NK-92 treated with Interleukin-12 subunit alpha and Interleukin-12 subunit beta, amount 100 ng/mL, for 24 hours (cell line): ENCODE data around the gene SPDYE6.
"Not testable (repeated sequence)": the region's sequence is repeated elsewhere in the genome, so short reads cannot be mapped to it uniquely, and the experiment has no call there.

Experiments
- DNase-seq: peaks from one replicate; lab custom pipeline; 2025; lab: John Stamatoyannopoulos, UW

SPDYE6 gene, protein sequence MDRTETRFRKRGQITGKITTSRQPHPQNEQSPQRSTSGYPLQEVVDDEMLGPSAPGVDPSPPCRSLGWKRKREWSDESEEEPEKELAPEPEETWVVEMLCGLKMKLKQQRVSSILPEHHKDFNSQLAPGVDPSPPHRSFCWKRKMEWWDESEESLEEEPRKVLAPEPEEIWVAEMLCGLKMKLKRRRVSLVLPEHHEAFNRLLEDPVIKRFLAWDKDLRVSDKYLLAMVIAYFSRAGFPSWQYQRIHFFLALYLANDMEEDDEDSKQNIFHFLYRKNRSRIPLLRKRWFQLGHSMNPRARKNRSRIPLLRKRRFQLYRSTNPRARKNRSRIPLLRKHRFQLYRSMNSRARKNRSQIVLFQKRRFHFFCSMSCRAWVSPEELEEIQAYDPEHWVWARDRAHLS

DNA sequence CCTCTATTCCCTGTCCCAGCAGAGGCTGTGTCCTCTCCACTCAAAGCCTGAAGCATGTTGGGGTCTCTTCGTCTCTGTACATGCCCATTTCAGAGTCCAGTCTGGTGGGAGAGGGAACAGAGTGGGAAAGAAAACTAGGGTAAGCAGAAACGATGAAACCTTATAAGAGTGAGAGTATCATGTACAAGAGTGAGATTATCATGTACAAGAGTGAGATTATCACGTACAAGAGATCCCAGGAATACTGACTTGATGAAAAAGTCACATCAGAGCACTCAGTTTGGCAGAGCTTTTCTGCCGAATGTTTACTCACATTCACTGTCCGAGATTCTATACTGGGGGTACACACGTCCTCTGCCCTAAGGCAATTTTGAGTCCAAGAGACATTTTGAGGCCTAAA, at the start of gene SPDYE6:
SPDYE6 (minus strand) TSS at position 101 of the 400 bp plus-strand sequence. CDS start 421 bp downstream, outside the sequence.
- not testable (repeated sequence) for DNase-seq

DNA sequence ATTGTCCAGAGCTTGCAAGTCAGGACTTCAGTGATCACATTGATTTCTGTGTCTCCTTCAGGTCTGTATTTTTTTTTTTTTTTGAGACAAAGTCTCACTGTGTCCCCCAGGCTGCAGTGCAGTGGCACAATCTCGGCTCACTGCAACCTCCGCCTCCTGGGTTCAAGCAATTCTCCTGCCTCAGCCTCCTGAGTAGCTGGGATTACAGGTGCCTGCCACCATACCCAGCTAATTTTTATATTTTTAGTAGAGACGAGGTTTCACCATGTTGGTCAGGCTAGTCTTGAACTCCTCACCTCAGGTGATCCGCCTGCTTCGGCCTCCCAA, 48.6 kb upstream of the SPDYE6 start:
- not testable (repeated sequence) for DNase-seq

GRCh38 chr7:102404005-102404861, 48.0 kb upstream of the SPDYE6 start:
- DNase-seq: peak; percentile 78

GRCh38 chr7:102403563-102403962, 47.3 kb upstream of the SPDYE6 start:
- no peak for DNase-seq

- no peak for DNase-seq
Measured at GRCh38 chr7:102400360-102400759, 44.1 kb upstream of the SPDYE6 start.

DNA sequence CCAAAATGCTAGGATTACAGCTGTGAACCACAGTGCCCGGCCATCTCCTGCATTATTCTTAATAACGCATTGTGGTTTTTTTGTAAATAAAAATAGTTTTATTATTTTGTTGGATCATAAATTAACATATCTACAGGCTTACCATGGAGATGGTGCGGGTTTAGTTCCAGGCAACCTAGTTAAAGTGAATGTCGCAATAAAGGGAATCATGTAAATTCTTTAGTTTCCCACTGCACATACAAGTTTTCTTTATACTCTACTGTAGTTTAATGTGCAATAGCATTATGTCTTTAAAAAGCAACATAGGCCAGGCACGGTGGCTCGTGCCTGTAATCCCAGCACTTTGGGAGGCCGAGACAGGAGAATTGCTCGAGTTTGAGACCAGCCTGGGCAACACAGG, 42.3 kb upstream of the SPDYE6 start:
- no peak for DNase-seq

GRCh38 chr7:102396710-102397019, 40.4 kb upstream of the SPDYE6 start:
- DNase-seq: no peak

DNA sequence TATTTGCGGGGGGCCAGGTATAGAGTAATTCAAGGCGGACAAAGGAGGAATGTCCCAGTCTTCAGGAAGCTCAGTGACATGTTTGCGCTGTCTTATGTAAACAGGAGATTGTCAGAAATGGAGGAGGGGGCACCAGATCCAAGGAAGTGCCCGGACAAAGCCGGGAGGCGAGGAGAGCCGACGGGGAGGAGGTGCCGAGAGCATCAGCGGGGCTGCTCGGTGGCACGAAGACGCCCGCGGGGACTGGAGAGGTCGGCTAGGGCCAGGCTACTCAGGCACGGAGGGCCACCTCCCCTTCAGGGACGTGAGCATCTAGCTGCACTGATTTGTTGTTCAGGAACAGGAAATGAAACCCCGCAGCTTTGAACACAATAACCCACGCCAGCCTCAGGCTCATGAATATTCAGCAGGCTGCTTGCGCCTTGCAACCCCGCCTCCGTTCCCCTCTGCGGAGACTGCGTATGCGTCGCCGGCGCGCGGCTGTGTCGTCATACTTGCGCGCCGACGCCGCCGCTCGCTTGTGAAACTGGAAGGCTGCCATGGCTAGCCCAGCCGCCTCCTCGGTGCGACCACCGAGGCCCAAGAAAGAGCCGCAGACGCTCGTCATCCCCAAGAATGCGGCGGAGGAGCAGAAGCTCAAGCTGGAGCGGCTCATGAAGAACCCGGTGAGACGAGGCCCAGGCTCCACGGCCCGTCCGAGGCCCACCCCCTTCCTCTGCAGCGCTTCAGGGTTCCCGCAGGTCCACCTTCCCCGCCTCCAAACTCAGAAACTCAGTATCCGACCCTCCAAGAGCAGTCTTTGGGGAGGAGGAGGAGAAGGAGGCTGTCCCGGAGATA, 39.8 kb upstream of the SPDYE6 start, which contains the start of gene PRKRIP1:
PRKRIP1 (plus strand) TSS at position 491 of the 837 bp plus-strand sequence; CDS start at position 540, 49 bp downstream.
- DNase-seq: peak; percentile 82

GRCh38 chr7:102395592-102395872, 39.3 kb upstream of the SPDYE6 start:
- DNase-seq: no peak

GRCh38 chr7:102393467-102393866, 37.2 kb upstream of the SPDYE6 start:
- no peak for DNase-seq

DNA sequence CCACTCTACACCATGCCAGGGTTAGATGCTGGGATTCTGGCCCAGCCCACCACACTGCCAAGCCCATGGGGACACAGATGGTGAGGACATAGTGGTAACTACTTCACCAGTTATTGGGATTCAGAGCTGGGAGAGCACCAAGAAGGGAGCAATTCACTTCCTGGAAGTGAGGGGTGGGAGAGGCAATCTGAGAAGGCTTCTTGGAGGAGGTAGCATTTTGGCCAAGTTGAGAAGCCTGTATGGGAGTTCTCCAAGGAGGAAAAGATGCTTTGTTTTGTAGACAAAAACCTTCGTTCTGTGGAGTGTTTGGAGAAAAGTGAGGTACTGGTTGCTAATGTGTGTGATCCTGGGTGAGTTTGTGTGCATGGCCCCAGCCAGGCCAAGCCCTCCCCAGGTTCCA, 36.1 kb upstream of the SPDYE6 start:
- no peak for DNase-seq

DNA sequence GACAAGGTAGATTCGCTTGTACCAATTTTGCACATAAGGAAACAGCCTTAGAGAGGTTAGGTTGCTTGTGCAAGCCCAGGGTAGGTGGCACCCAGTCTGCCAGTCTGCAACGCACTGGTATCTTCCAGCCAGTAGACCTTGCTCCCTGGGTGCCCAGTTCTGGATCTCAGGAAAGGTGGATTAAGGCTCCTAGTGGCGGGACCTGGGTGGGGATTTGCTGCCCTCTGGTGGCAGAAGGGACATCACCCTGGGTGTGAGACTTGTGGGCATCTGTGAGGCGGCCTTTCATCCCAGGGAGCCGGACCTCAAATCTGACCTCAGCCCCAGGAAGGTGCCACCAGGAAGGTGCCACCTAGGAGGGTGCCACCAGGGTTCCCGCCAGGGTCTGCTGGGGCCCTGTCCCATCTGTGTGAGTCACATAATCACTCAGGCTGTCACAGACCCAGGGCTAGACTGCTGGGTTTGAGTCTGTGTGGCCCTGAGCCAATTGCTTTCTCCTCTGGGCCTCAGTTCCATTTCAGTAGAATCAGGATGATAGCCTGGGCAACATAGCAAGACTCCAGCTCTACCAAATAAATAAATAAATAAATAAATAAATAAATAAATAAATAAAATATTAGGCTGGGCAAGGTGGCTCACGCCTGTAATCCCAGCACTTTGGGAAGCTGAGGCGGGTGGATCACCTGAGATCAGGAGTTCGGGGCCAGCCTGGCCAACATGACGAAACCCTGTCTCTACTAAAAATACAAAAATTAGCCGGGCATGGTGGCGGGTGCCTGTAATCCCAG, 34.6 kb upstream of the SPDYE6 start:
- DNase-seq: peak; percentile 44

- no peak for DNase-seq
Measured at GRCh38 chr7:102389810-102390209, 33.6 kb upstream of the SPDYE6 start.

DNA sequence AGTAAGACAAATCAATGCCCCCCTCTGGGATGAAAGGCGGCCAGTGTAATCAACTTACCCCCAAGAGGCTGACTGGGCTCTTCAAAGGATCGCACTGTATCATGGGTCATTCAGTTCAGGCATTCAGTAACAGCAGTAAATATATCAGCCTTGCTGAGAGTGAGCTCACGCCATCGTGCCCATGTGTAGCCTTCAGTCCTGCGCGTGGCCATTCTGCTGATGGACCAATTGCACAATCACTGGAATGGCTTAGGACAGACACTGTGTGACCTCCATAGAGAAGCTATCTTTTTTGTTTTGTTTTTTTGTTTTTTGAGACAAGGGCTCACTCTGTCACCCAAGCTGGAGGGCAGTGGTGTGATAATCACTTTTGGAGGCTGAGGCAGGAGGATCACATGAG, 30.8 kb upstream of the SPDYE6 start:
- DNase-seq: no peak

DNA sequence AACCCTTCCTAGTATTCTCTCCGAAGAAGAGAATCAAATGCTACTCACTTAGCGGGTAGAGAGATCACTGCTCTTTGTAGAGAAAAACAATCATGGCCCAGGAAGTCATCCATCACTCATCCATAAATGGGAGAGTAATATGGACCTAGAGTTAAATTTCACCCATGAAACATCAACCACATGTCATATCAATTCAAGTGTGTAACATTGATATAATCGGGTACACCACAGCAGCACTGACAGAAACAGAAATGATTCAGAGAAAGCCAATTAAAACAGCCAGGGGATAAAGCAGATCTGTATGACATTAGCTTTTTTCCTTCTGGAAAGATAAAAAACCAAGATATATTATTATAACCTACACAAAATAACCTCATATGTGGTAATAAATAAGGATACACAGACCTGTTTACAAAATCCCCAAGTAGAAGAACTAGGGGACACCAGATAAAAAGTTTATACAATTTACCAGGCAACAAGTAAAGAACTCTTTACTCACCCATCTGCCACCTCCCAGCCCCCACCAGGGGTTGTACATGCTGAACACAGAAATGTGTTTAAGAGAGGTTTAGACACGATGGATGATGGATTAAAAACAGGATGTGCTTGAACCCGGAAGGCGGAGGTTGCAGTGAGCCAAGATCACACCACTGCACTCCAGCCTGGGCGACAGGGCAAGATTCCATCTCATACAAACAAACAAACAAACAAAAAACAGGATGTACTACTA, 25.6 kb upstream of the SPDYE6 start:
- DNase-seq: not testable (repeated sequence)

- DNase-seq: not testable (repeated sequence)
Measured at GRCh38 chr7:102380837-102381236, 24.6 kb upstream of the SPDYE6 start.

- no peak for DNase-seq
Measured at GRCh38 chr7:102376964-102377466, 20.8 kb upstream of the SPDYE6 start.

- DNase-seq: not testable (repeated sequence)
Measured at GRCh38 chr7:102372796-102373195, 16.6 kb upstream of the SPDYE6 start.

GRCh38 chr7:102370038-102370437, 13.8 kb upstream of the SPDYE6 start:
- DNase-seq: not testable (repeated sequence)

DNA sequence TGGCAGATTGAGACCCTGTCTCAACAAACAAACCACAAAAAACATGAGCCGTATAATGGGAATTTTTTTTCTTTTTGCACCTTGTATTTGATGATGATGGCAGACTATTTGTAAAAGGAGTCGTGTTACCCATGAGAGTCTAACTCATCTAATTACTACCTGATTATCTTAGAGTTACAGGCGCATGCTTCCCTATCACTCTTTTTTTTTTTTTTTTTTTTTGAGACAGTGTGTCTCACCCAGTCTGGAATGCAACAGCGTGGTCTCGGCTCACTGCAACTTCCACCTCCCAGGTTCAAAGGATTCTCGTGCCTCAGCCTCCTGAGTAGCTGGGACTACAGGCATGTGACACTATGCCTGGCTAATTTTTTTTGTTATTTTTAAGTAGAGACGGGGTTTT, 9.1 kb upstream of the SPDYE6 start:
- DNase-seq: not testable (repeated sequence)
